Measurements from ENCODE around the gene RAB5B.

DNA sequence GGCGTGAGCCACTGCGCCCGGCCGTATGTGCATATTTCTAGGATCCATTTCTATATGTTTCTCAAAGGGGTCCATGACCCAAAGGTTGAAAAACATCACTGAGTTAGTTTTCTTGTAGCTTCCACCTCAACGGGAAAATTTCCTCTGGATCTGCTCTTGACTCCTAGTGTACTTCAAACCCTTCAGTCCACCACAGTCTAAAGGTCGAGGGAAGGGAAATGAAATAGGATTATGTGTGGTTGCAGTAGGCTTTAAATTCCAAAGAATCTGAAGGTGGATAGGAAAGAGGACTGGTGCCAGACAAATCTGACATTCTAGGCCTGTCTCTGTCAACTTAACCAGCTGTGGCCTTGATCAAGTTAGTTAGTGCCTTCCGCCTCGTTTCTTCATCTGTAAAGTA is 21.5 kb downstream of the RAB5B start:
- TF ChIP-seq, protein P1, sequence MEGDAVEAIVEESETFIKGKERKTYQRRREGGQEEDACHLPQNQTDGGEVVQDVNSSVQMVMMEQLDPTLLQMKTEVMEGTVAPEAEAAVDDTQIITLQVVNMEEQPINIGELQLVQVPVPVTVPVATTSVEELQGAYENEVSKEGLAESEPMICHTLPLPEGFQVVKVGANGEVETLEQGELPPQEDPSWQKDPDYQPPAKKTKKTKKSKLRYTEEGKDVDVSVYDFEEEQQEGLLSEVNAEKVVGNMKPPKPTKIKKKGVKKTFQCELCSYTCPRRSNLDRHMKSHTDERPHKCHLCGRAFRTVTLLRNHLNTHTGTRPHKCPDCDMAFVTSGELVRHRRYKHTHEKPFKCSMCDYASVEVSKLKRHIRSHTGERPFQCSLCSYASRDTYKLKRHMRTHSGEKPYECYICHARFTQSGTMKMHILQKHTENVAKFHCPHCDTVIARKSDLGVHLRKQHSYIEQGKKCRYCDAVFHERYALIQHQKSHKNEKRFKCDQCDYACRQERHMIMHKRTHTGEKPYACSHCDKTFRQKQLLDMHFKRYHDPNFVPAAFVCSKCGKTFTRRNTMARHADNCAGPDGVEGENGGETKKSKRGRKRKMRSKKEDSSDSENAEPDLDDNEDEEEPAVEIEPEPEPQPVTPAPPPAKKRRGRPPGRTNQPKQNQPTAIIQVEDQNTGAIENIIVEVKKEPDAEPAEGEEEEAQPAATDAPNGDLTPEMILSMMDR (IDR thresholded peaks at IDR 0.05) = no peak
- no peak for TF ChIP-seq POLR2AphosphoS5 (IDR thresholded peaks at IDR 0.05)
- TF ChIP-seq POLR2A (IDR thresholded peaks at IDR 0.05) = no peak
- no peak for TF ChIP-seq EP300 (IDR thresholded peaks at IDR 0.05)

Data from sigmoid colon (tissue), 4 donors.